Raji (cell line): ENCODE data around the gene APOBEC3H.

Source experiments
- POLR2A ChIP-seq: IDR thresholded peaks from 2 replicates; pipeline ENCODE4 v1.6.1; 2011; ENCODE audit warnings: low read depth, low read length, control low read depth; ENCODE audit not compliant: insufficient read depth

Gene APOBEC3H

GRCh38 chr22:39129746-39130145, 32.7 kb downstream of the APOBEC3H start:
- no peak for TF ChIP-seq POLR2A

- no peak for TF ChIP-seq POLR2A
Observed at GRCh38 chr22:39130152-39130704, 33.2 kb downstream of the APOBEC3H start.

GRCh38 chr22:39130892-39131855, 34.1 kb downstream of the APOBEC3H start:
- no peak for TF ChIP-seq POLR2A

GRCh38 chr22:39132281-39132680, 35.2 kb downstream of the APOBEC3H start:
- no peak for TF ChIP-seq POLR2A

GRCh38 chr22:39132871-39133524, 36.0 kb downstream of the APOBEC3H start:
- no peak for TF ChIP-seq POLR2A

GRCh38 chr22:39133871-39134270, 36.8 kb downstream of the APOBEC3H start:
- no peak for TF ChIP-seq POLR2A

GRCh38 chr22:39134366-39135091, 37.5 kb downstream of the APOBEC3H start:
- no peak for TF ChIP-seq POLR2A

- TF ChIP-seq POLR2A: no peak
Observed at GRCh38 chr22:39135092-39135896, 38.2 kb downstream of the APOBEC3H start.

GRCh38 chr22:39136317-39136716, 39.3 kb downstream of the APOBEC3H start:
- TF ChIP-seq POLR2A: no peak

- no peak for TF ChIP-seq POLR2A
Observed at GRCh38 chr22:39138357-39138997, 41.4 kb downstream of the APOBEC3H start.

- TF ChIP-seq POLR2A: no peak
Observed at GRCh38 chr22:39139933-39140332, 42.9 kb downstream of the APOBEC3H start.

- no peak for TF ChIP-seq POLR2A
Observed at GRCh38 chr22:39142088-39142680, 45.1 kb downstream of the APOBEC3H start.

- no peak for TF ChIP-seq POLR2A
Observed at GRCh38 chr22:39144101-39144767, 47.2 kb downstream of the APOBEC3H start.
